Central memory CD4-positive, alpha-beta T cell (primary cell): ENCODE results near the gene EFCAB7.
A peak's percentile ranks its signal among the peaks of the same experiment; 100 is the strongest.
"Not testable (repeated sequence)": the region's sequence is repeated elsewhere in the genome, so short reads cannot be mapped to it uniquely, and the experiment has no call there.

ENCODE experiments used
- DNase-seq: peaks from one replicate; pipeline ENCODE4 v3.0.0; 2022

Gene EFCAB7

GRCh38 chr1:63548877-63549276 lies 25.6 kb downstream of the EFCAB7 start:
- DNase-seq, result no peak

- no peak for DNase-seq
Measured at GRCh38 chr1:63555480-63555879, 32.2 kb downstream of the EFCAB7 start.

GRCh38 chr1:63557365-63557987 lies 34.2 kb downstream of the EFCAB7 start:
- no peak for DNase-seq

- no peak for DNase-seq
Measured at GRCh38 chr1:63559357-63559756, 36.0 kb downstream of the EFCAB7 start.

GRCh38 chr1:63563745-63564144 lies 40.4 kb downstream of the EFCAB7 start:
- no peak for DNase-seq

- no peak for DNase-seq
Measured at GRCh38 chr1:63569068-63569467, 45.7 kb downstream of the EFCAB7 start.

- no peak for DNase-seq
Measured at GRCh38 chr1:63569640-63570316, 46.5 kb downstream of the EFCAB7 start.

GRCh38 chr1:63572686-63573085 lies 49.4 kb downstream of the EFCAB7 start:
- DNase-seq, result not testable (repeated sequence)

GRCh38 chr1:63574203-63574796 lies 51.0 kb downstream of the EFCAB7 start:
- DNase-seq, result not testable (repeated sequence)

GRCh38 chr1:63575340-63575826 lies 52.1 kb downstream of the EFCAB7 start:
- peak; percentile 29 for DNase-seq

GRCh38 chr1:63586326-63586725 lies 63.0 kb downstream of the EFCAB7 start:
- not testable (repeated sequence) for DNase-seq

GRCh38 chr1:63590166-63590560 lies 66.8 kb downstream of the EFCAB7 start:
- DNase-seq, result no peak

GRCh38 chr1:63592536-63593302 lies 69.4 kb downstream of the EFCAB7 start:
- DNase-seq, result no peak

GRCh38 chr1:63593303-63593885 lies 70.1 kb downstream of the EFCAB7 start, which contains the start of gene PGM1:
PGM1 (plus strand) TSS chr1:63593411; CDS start chr1:63593489, 78 bp downstream.
- peak; percentile 76 for DNase-seq

GRCh38 chr1:63593886-63594605 lies 70.7 kb downstream of the EFCAB7 start:
- peak; percentile 84 for DNase-seq

- DNase-seq, result no peak
Measured at GRCh38 chr1:63595435-63595834, 72.1 kb downstream of the EFCAB7 start.

GRCh38 chr1:63599799-63600198 lies 76.5 kb downstream of the EFCAB7 start:
- DNase-seq, result no peak

GRCh38 chr1:63600248-63600647 lies 76.9 kb downstream of the EFCAB7 start:
- no peak for DNase-seq

- no peak for DNase-seq
Measured at GRCh38 chr1:63601061-63601460, 77.7 kb downstream of the EFCAB7 start.

GRCh38 chr1:63601463-63601862 lies 78.1 kb downstream of the EFCAB7 start:
- DNase-seq, result no peak

- no peak for DNase-seq
Measured at GRCh38 chr1:63601912-63602311, 78.6 kb downstream of the EFCAB7 start.

- DNase-seq, result no peak
Measured at GRCh38 chr1:63602629-63603028, 79.3 kb downstream of the EFCAB7 start.
